GM13977 (cell line): Measurements from ENCODE around the gene FBXO30.

Source experiments
- DNase-seq: peaks from one replicate; pipeline ENCODE4 v3.0.0; 2012; ENCODE audit warnings: low spot score
- CTCF ChIP-seq: IDR thresholded peaks from 2 replicates; pipeline ENCODE4 v1.5.1; 2012; ENCODE audit warnings: mild to moderate bottlenecking, control low read depth; ENCODE audit not compliant: insufficient read depth; ENCODE audit errors: extremely low read depth, missing control alignments
- in situ Hi-C: fragments of 300-500 bp; cut with MboI; formaldehyde crosslinking; loops from one replicate; pipeline ENCODE4 v1.12.0; 2022; ENCODE audit warnings: low sequenced_read_pairs, low pct_unique_long_range_greater_than_20kb, mixed read lengths, inconsistent platforms; ENCODE audit not compliant: unreplicated experiment

The FBXO30 gene

GRCh38 chr6:145845557-145845956 is 31.0 kb upstream of the FBXO30 start:
- in situ Hi-C loops = no loop called here
- TF ChIP-seq CTCF = no peak

GRCh38 chr6:145844933-145845540 is 30.4 kb upstream of the FBXO30 start:
- in situ Hi-C loops = no loop called here
- TF ChIP-seq CTCF = no peak

More at GRCh38 chr6:145845557-145845956, 31.0 kb upstream of the FBXO30 start:
- DNase-seq = no peak

GRCh38 chr6:145842693-145843546 is 28.3 kb upstream of the FBXO30 start:
- no peak for DNase-seq
- in situ Hi-C loops = no loop called here
- TF ChIP-seq CTCF = no peak

More at GRCh38 chr6:145844933-145845540, 30.4 kb upstream of the FBXO30 start:
- DNase-seq = no peak

- no peak for TF ChIP-seq CTCF
- DNase-seq = no peak
- in situ Hi-C loops = no loop called here
Measured at GRCh38 chr6:145841668-145842067, 27.1 kb upstream of the FBXO30 start.

- in situ Hi-C loops = no loop called here
- DNase-seq = no peak
- no peak for TF ChIP-seq CTCF
Measured at GRCh38 chr6:145839653-145840052, 25.1 kb upstream of the FBXO30 start.

GRCh38 chr6:145838305-145838704 is 23.7 kb upstream of the FBXO30 start:
- in situ Hi-C loops = no loop called here
- DNase-seq = no peak

More at GRCh38 chr6:145838305-145838704, 23.7 kb upstream of the FBXO30 start:
- no peak for TF ChIP-seq CTCF
